ENCODE data around the gene TMEM255A.

DNA sequence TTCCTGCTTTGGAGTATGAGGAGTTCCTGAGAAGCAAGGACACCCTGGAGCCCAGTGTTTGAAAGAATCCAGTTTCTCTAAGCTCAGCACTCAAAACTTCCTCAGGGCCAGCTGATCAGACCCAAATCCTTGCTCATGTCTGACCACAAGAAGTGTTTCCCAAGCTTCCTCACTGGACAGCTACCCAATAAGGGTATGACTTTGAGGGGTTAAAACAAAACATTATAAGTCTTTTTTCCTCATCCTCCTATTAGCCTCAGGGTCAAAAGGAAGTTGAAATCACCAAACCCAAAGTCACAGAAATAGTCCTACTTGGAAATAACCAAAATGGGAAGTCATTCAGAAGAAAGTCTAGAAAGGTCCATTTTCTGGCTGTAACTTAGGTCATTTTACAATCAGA is 46.9 kb downstream of the TMEM255A start:
- TF ChIP-seq POLR2A (IDR thresholded peaks at IDR 0.05) = no peak
- TF ChIP-seq, protein P1, sequence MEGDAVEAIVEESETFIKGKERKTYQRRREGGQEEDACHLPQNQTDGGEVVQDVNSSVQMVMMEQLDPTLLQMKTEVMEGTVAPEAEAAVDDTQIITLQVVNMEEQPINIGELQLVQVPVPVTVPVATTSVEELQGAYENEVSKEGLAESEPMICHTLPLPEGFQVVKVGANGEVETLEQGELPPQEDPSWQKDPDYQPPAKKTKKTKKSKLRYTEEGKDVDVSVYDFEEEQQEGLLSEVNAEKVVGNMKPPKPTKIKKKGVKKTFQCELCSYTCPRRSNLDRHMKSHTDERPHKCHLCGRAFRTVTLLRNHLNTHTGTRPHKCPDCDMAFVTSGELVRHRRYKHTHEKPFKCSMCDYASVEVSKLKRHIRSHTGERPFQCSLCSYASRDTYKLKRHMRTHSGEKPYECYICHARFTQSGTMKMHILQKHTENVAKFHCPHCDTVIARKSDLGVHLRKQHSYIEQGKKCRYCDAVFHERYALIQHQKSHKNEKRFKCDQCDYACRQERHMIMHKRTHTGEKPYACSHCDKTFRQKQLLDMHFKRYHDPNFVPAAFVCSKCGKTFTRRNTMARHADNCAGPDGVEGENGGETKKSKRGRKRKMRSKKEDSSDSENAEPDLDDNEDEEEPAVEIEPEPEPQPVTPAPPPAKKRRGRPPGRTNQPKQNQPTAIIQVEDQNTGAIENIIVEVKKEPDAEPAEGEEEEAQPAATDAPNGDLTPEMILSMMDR (IDR thresholded peaks at IDR 0.05) = no peak
